ENCODE measurements around the gene SPACA6. TPM values are rescaled to one million over a fixed set of nuclear protein-coding genes. Genes with fewer than 3 reads are reported as not detected.
"Not testable (repeated sequence)": the region's sequence is repeated elsewhere in the genome, so short reads cannot be mapped to it uniquely, and the experiment has no call there.

Gene SPACA6
- total and polyA plus RNA-seq, 4 donors = 0.92 to 2.5 (median 1.3) TPM

DNA sequence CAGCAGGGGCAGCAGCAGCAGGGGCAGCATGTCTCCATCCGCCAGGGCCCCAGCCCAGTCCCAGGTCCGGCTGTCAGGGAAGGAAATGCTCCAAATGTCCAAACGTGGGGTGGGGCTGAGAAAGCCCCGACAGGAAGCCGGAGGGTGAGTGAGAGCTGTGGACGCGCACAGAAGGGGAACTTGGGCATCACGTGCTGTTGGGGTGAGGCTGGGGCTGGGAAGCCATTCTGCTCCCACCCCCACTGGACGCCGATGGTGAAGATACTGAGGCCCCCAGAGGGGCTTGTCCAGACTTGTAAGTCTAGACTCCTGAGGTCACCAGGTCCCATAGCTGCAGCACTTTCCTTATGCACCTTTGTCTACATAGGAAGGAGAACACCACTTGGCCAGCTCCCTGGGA, 46.4 kb upstream of the SPACA6 start, which contains the start of gene SIGLEC14:
TSS of gene SIGLEC14 (minus strand) at position 96 of the 400 bp plus-strand sequence. CDS start at position 30, 66 bp downstream.
- not testable (repeated sequence) for H3K36me3 ChIP-seq (ENCODE audit: control insufficient read depth in 4 of 4, insufficient read depth in 3 of 4, low read depth in 1 of 4, low read length in 3 of 4); H3K9me3 ChIP-seq (ENCODE audit: control insufficient read depth in 4 of 4, low read length in 3 of 4); H3K27me3 ChIP-seq (ENCODE audit: control insufficient read depth in 4 of 4, insufficient read depth in 4 of 4, low read length in 3 of 4); H3K9ac ChIP-seq (ENCODE audit: low read depth in 1 of 2, low read length in 2 of 2); H3K27ac ChIP-seq (ENCODE audit: low read depth in 1 of 2, low read length in 2 of 2); H3K4me3 ChIP-seq (ENCODE audit: low read depth in 1 of 3, low read length in 3 of 3); DNase-seq (ENCODE audit: low spot score); H3K4me1 ChIP-seq (ENCODE audit: control insufficient read depth in 4 of 4, insufficient read depth in 4 of 4, low read length in 3 of 4)
- WGBS = 52% methylated on average over 5 of the region's 10 CpGs

DNA sequence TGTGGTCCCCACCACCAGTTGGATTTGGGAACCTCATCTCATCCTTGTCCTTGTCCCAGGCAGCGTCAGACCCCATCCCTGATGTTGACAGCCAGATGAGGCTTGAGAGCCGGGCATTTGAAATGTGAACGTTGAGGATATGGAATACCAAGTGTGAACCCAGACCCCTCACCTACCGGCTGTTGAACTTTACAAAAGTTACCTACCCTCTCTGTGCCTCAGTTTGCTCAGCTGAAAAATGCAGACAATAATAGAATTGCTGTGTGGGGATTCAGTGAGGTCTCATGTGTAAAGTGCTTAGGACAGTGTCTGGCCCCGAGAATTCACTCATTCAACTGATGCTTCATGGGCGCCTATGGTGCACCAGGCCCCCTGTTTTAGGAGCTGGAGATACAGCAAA, 45.8 kb upstream of the SPACA6 start:
- Histone ChIP-seq H3K4me3 (ENCODE audit: low read depth in 1 of 3, low read length in 3 of 3) (no peak overlapping the region), H3K4me1 (ENCODE audit: control insufficient read depth in 4 of 4, insufficient read depth in 4 of 4, low read length in 3 of 4) (no peaks in the 10 kb centered on the region), H3K36me3 (ENCODE audit: control insufficient read depth in 4 of 4, insufficient read depth in 3 of 4, low read depth in 1 of 4, low read length in 3 of 4) (no peaks in the 10 kb centered on the region), H3K27me3 (ENCODE audit: control insufficient read depth in 4 of 4, insufficient read depth in 4 of 4, low read length in 3 of 4) (no peaks in the 10 kb centered on the region), H3K9ac (ENCODE audit: low read depth in 1 of 2, low read length in 2 of 2) (no peak overlapping the region), H3K27ac (ENCODE audit: low read depth in 1 of 2, low read length in 2 of 2) (no peak overlapping the region), H3K9me3 (ENCODE audit: control insufficient read depth in 4 of 4, low read length in 3 of 4) (no peaks in the 10 kb centered on the region)
- TF ChIP-seq HNF4A (conservative IDR thresholded peaks at IDR 0.05) (no peak), ZBTB33 (IDR thresholded peaks at IDR 0.05) (no peak), SP1 (IDR thresholded peaks at IDR 0.05) (no peak), FOXA1 (IDR thresholded peaks at IDR 0.05) (no peak), YY1 (IDR thresholded peaks at IDR 0.05) (no peak), MAX (IDR thresholded peaks at IDR 0.05) (no peak), HNF4G (IDR thresholded peaks at IDR 0.05) (no peak), NR2F2 (IDR thresholded peaks at IDR 0.05) (no peak), REST (IDR thresholded peaks at IDR 0.05) (no peak), EGR1 (IDR thresholded peaks at IDR 0.05; ENCODE audit: low read depth in 2 of 2) (no peak), JUND (IDR thresholded peaks at IDR 0.05) (no peak), RXRA (IDR thresholded peaks at IDR 0.05) (no peak), GABPA (IDR thresholded peaks at IDR 0.05 in 1 of 2, conservative IDR thresholded peaks at IDR 0.05 in 1 of 2) (no peak), FOXA2 (IDR thresholded peaks at IDR 0.05) (no peak), RAD21 (IDR thresholded peaks at IDR 0.05) (no peak)
- TF ChIP-seq, protein P1, sequence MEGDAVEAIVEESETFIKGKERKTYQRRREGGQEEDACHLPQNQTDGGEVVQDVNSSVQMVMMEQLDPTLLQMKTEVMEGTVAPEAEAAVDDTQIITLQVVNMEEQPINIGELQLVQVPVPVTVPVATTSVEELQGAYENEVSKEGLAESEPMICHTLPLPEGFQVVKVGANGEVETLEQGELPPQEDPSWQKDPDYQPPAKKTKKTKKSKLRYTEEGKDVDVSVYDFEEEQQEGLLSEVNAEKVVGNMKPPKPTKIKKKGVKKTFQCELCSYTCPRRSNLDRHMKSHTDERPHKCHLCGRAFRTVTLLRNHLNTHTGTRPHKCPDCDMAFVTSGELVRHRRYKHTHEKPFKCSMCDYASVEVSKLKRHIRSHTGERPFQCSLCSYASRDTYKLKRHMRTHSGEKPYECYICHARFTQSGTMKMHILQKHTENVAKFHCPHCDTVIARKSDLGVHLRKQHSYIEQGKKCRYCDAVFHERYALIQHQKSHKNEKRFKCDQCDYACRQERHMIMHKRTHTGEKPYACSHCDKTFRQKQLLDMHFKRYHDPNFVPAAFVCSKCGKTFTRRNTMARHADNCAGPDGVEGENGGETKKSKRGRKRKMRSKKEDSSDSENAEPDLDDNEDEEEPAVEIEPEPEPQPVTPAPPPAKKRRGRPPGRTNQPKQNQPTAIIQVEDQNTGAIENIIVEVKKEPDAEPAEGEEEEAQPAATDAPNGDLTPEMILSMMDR (IDR thresholded peaks at IDR 0.05; ENCODE audit: low read depth, low read length, missing input control) = no peak
- 87% methylated on average over 6 of the region's 6 CpGs for WGBS
- DNase-seq (ENCODE audit: low spot score) = no peak
